Midbrain (tissue), 1 donor: ENCODE measurements around the gene TUG1.
A peak's percentile ranks its signal among the peaks of the same experiment; 100 is the strongest.

Experiments
- DNase-seq: peaks from one replicate; lab custom pipeline; 2025; lab: John Stamatoyannopoulos, UW

The TUG1 gene

DNA sequence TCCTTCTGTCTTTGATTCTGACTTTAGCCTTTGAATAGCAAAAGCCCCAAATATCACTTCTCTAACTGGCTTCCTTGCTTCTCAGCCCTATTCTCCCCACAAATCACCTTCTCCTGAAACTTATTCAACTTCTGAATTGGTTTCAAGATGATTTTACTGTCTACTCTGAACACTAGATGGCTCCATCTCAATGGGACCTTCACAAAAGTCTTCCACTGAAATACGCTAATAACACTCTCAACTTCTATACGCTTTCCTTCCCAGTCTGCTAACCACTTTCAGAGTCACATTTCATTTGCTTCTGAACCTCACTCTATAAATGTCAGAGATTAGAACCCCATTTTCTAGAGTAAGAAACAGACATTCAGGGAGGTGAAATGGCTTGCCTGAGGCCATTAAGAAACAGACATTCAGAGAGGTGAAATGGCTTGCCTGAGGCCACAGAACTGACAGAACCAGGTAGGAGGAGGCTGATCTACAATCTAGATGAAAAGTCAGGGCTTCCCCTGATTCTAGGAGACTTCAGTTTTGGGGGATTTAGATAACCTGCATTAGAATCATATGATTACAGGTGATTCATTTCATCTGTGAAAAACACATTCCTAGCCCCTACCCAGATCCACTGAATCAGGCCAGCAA lies 21.1 kb upstream of the TUG1 start:
- peak; percentile 71 for DNase-seq

DNA sequence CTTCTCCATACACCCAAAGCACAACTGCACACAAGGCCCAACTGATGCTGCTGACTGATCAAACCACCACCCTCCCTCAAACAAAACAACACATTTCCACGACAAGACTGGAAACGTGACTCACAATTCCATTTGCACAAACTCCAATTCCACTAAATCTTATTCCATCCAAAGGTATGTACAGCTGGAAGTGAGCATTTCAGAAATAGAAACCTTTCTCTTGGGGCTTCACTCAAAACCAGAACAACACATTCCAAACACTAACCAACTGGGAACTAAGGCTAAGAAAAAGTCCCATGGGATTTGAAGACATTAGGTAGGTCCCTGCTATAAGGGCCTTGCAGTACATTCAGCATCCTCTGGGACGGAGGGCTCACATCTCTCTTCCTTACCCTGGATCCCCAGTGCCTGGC lies 20.1 kb upstream of the TUG1 start:
- DNase-seq = no peak

- no peak for DNase-seq
These were observed 19.0 kb upstream of the TUG1 start for GRCh38 chr22:30949934-30950660.

DNA sequence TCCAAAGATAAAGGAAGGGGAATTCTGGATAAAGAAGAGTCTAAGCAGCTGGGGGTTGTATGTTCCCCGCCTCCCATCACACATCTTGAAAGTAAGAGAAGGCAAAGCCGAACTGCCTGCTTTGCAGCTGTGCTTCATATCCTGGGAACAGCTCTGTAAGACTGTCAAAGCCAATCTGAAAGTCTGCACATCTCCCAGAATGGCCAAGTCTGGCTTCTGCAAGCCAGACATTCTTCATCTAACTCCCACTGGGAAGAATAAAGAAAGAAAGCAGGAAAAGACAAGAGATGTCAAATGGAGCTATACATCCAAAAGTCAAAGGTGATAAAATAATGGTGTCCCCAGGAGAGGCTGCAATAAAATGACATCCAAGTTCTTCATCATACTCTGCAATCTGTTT lies 15.9 kb upstream of the TUG1 start:
- no peak for DNase-seq

DNA sequence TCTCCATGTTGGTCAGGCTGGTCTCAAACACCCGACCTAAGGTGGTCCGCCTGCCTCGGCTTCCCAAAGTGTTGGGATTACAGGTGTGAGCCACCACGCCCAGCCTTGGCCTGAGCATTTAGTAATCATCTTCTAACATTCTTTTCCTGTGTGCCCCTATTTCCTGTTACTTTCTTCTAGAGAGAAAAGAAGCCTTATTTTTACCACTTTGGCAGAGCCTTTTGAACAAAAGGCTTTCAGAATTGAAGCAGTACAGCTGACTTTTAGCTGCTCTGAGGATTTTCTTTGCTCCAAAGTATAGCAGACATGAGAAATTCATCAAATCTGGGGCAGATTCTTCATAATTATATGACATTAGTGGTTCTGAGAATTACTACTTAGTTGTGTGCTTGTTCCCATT lies 13.9 kb upstream of the TUG1 start:
- no peak for DNase-seq

- no peak for DNase-seq
These were observed 4.2 kb upstream of the TUG1 start for GRCh38 chr22:30964858-30965257.

DNA sequence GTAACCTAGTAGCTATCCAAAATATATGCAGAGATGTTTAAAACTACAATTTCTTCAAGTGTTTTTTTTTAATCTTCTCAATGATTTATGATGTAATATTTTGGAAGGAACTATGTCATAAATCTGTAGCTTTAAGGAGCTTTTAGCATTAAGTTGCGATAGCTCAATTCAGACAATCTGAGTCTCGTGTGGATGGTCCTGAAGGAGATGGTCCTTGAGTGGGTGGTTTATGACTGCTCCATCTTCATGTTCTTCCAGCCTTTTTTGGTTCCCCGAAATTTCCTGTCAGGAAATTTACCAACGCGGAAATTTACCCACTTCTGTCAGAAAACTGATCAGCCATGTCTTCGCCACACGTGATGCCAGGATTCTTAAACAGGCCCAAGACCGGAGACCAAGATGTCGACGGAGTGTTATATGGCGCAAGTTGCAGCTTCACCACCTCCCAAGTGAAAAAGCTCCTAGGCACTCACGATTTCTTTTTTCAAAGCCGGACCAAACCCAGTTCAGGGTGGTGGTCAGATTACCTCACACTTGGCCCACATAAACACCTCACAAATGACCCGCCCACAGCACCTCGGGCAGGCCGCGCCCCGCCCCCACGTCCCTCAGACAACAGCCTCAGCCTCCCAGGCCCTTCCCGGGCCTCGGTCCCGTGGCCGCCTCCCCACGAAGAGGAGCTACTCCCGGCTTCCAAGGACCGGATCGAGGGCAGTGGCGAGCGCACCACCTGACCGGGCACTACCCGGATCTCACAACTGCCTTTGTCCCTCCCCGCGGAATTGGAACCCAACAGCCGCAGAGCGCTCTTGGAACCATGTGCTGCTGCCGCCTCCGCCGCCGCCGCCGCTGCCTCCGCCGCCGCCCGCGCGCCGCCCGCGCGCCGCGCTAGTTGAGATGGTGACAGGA lies 796 bp upstream of the TUG1 start, which contains the start of gene MORC2:
TSS of gene MORC2 (minus strand) at position 760 of the 909 bp plus-strand sequence. CDS start 885 bp downstream, outside the sequence.
- peak; percentile 68 for DNase-seq

GRCh38 chr22:30969532-30970355 lies 679 bp downstream of the TUG1 start:
- peak; percentile 32 for DNase-seq

DNA sequence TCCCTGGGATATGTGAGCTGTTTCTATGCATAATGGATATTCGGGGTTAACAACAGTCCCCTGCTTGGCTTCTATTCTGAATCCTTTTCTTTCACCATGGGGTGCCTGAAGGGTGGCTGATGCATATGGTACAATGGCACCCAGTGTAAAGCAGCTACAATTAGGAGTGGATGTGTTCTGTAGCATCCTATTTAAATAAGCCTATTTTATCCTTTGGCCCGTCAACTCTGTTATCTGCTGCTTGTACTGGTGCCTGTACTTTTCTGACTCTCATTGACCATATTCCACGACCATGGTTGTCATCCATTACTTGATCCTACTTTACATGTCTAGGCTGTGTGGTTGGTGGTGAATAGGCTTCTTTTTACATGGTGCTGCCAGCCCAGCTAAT lies 1.3 kb downstream of the TUG1 start:
- DNase-seq = no peak

DNA sequence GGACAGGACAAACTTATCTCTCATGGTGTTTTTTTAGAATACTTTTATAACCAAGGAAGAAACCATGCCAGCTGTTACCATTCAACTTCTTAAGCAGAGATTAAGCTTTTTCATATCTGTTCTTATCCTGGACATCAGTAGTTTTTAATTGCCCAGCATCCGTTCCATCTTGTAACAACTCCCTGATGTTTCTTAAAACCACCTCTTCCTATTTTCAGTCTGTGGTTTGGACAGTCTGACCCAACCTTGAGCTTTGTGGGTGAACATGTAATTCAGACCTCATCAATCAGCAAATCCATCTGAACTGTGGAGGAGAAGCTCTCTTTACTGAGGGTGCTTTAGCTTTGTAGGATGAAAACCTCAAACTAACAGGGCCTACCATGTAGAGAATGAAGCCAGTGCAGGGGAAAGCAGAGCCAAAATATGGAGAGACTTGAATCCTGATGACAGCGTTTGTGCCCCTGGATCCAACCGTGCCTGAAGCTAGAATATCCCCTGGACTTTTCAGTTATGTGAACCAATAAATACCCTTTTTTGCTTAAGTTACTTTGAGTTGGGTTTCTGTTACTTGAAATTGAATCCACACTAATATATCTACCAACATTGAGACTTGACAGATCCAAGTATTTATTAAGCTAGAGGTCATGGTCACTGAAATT lies 9.4 kb downstream of the TUG1 start:
- no peak for DNase-seq

DNA sequence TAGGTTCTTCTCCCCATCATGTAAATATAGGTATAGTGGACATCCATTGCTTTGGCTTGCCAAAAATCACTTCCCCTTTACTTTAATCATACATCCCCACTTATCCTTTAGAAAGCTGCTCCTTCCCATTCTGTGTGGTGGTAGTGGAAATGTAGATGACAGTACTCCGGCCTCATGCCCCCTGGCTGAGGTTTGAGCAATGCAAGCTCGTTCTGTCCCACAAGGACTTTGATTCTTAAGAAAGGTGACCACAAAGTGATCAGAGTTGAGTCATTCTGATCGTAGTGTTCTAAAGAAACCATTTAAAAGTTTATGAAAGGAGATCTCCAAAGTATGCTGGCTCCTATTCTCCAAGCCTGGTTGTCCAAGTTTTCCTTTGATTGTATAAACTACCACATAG lies 10.9 kb downstream of the TUG1 start:
- no peak for DNase-seq

DNA sequence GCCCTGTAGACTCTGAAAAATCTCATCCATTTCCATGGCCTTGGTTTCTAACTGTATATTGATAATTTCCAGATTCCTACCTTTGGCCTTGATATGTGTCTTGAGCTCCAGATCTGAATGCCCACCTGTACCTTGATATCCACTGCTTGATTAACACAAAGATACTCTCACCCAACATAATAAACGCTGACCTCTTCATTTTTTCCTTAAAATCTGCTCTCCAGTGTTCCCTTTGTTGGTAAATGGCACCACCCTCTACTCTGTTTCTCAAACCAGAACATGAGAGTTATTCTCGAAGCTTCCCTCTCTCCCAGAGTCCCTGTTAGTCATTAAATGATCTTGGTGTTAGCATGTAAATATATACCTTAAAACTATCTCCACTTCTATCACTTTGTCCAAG lies 13.4 kb downstream of the TUG1 start:
- no peak for DNase-seq

DNA sequence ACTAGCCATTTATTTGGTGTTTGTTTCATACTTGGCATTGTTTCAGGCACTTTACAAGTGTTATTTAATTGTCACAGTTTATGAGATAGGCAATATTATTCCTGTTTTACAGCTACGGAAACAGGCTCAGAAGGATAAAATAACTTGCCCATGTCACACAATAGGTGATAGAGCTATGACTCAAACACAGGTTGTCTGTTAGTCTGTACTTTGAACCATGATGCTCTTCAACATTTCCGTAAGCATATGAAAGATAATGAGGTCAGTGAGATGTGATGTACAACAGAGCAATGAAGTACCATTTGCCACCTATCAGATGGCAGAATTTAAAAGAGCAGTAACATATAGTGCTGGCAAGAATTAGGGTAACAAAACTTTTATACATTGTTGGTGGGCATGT lies 15.3 kb downstream of the TUG1 start:
- no peak for DNase-seq

- DNase-seq = no peak
These were observed 16.6 kb downstream of the TUG1 start for GRCh38 chr22:30985561-30986208.

GRCh38 chr22:30989474-30989873 lies 20.4 kb downstream of the TUG1 start:
- DNase-seq = no peak

DNA sequence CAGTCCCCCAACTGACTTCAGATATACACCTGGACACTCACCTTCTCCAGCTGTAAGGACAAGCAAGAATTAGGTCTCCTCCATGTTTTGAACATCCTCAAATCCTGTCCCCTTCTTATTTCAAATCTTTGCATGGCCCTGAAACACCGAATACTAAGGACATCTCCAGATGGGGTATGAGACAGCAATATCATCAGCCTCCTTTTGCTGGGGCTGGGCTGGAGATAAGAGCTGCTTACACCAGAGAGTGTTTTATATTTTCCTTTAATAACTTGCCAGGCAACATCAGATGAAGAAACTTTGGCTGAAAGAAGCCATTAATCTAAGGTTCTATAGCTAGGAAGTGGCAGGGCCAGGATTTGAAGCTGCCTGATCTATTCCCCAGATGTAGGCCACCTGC lies 21.6 kb downstream of the TUG1 start:
- DNase-seq = no peak

DNA sequence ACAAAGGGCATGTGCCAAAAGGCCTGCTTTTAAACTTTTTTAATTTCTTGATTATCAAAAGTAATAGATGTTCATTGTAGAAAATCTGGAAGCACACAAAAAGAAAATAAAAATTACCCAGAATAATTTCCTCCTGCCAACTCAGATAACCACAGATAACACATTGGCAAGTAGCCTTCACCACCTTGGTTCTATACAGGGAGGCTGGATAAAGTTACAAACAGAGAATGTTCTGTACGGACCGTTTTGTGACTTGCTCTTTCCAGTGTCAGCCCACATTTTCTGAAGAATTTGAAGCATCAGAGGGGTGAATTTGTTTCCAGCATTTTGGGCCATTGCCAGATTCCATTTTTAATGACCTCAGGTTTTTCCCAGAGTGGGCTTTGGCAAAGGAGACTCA lies 23.5 kb downstream of the TUG1 start:
- no peak for DNase-seq

- DNase-seq = no peak
These were observed 25.9 kb downstream of the TUG1 start for GRCh38 chr22:30994960-30995359.

- no peak for DNase-seq
These were observed 27.4 kb downstream of the TUG1 start for GRCh38 chr22:30996462-30996861.

DNA sequence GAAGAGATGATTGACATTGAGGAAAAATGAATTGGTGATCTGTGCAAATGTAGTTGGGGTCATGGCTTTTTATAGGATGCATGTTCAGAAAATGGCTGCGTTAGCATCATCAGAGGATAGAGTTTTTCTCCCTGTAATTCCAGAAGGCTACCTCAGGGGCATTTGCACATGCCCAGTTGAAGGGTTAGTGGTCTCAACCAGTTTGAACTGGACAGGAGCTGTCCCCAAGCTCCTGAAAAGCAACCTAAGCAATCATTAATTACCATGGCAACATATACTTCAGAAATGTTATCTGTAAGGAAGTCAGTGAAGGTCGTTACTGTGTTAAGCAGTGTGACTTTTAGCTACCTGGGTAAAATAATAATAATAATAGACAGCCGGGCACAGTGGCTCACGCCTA lies 29.3 kb downstream of the TUG1 start:
- DNase-seq = no peak
